H1 (cell line): ENCODE measurements around the gene ABCC4. TPM values are rescaled to one million over a fixed set of nuclear protein-coding genes. Genes with fewer than 3 reads are reported as not detected.

Experiments used
- CTCF ChIA-PET: fragments of 300-600 bp; sonication (Branson Sonifier 250); formaldehyde crosslinking; loops from one replicate; lab custom pipeline; 2021; ENCODE audit not compliant: partially characterized antibody; lab: Charles Lee
- POLR2A ChIA-PET: fragments of 300-600 bp; sonication (Branson Sonifier 250); formaldehyde crosslinking; loops from one replicate; lab custom pipeline; 2021; ENCODE audit warnings: inconsistent platforms; ENCODE audit not compliant: partially characterized antibody; lab: Charles Lee
- DNase-seq, 2 experiments: peaks; one replicate each; pipeline versions ENCODE4 v3.0.0 to v3.0.0-alpha.2; 2010 to 2022; ENCODE audit warnings: low spot score in 2 of 2, low read depth in 1 of 2, mixed read lengths in 1 of 2
- FAIRE-seq: peaks from 2 replicates; lab custom pipeline; 2011; peaks lifted over from hg19 to GRCh38; lab: Jason Lieb, UNC
- H2AFZ ChIP-seq: 2 replicates; pipeline ENCODE4 v1.8.1; 2012; ENCODE audit warnings: low read length, inconsistent platforms
- H2AK5ac ChIP-seq: 2 replicates; pipeline ENCODE4 v1.6.1; 2013; ENCODE audit warnings: low read depth, low read length
- H2BK120ac ChIP-seq: replicated peaks from 2 replicates; pipeline ENCODE3; 2013; ENCODE audit warnings: low read depth, low read length, inconsistent platforms
- H2BK12ac ChIP-seq: 2 replicates; pipeline ENCODE4 v1.6.1; 2013; ENCODE audit warnings: low read depth, low read length
- H2BK15ac ChIP-seq: 2 replicates; pipeline ENCODE4 v1.6.1; 2013; ENCODE audit warnings: low read length
- H2BK20ac ChIP-seq: 2 replicates; pipeline ENCODE4 v1.6.1; 2013; ENCODE audit warnings: low read length
- H2BK5ac ChIP-seq: 2 replicates; pipeline ENCODE4 v1.6.1; 2013; ENCODE audit warnings: low read depth, low read length
- H3K14ac ChIP-seq: 2 replicates; pipeline ENCODE4 v1.6.1; 2013; ENCODE audit warnings: inconsistent platforms; ENCODE audit not compliant: insufficient read length
- H3K18ac ChIP-seq: 2 replicates; pipeline ENCODE4 v1.6.1; 2013; ENCODE audit warnings: low read length; ENCODE audit errors: extremely low read depth
- H3K23ac ChIP-seq: 2 replicates; pipeline ENCODE4 v1.6.1; 2013; ENCODE audit warnings: inconsistent platforms; ENCODE audit not compliant: insufficient read length
- H3K23me2 ChIP-seq: 2 replicates; pipeline ENCODE4 v1.6.1; 2013; ENCODE audit warnings: low read depth, low read length
- H3K27ac ChIP-seq: 2 replicates; pipeline ENCODE4 v1.6.1; 2011; ENCODE audit warnings: low read depth, low read length, inconsistent platforms
- H3K27me3 ChIP-seq, 4 experiments: replicated peaks in 1 of 4; 1 replicate in 1 of 4; 2 replicates in 3 of 4; pipeline versions ENCODE4 v1.6.1 to v1.8.1; 2011 to 2013; ENCODE audit warnings: low read length in 3 of 4, mild to moderate bottlenecking in 3 of 4, inconsistent platforms in 2 of 4, mixed read lengths in 2 of 4, moderate library complexity in 1 of 4; ENCODE audit not compliant: control insufficient read depth in 3 of 4, insufficient read depth in 3 of 4; ENCODE audit errors: extremely low read depth in 1 of 4
- H3K36me3 ChIP-seq, 4 experiments: 2 replicates each; pipeline versions ENCODE4 v1.6.1 to v1.8.1; 2011 to 2013; ENCODE audit warnings: mild to moderate bottlenecking in 4 of 4, low read length in 3 of 4, moderate library complexity in 2 of 4, control low read depth in 1 of 4, inconsistent platforms in 1 of 4; ENCODE audit not compliant: insufficient read depth in 4 of 4, control insufficient read depth in 2 of 4
- H3K4ac ChIP-seq: replicated peaks from 2 replicates; pipeline ENCODE3; 2013; ENCODE audit warnings: low read length, low read depth, mixed read lengths, inconsistent platforms; ENCODE audit not compliant: insufficient read length
- H3K4me1 ChIP-seq, 4 experiments: replicated peaks in 1 of 4; 1 replicate in 1 of 4; 2 replicates in 3 of 4; pipeline versions ENCODE4 v1.6.1 to v1.8.1; 2011 to 2013; ENCODE audit warnings: low read length in 3 of 4, inconsistent platforms in 2 of 4, mixed read lengths in 1 of 4; ENCODE audit not compliant: insufficient read depth in 4 of 4, control insufficient read depth in 3 of 4
- H3K4me2 ChIP-seq, 2 experiments: 2 replicates each; pipeline versions ENCODE4 v1.6.1 to v1.8.1; 2011 to 2013; ENCODE audit warnings: low read depth in 2 of 2, low read length in 2 of 2, control low read depth in 1 of 2, inconsistent platforms in 1 of 2, mild to moderate bottlenecking in 1 of 2; ENCODE audit not compliant: insufficient read depth in 1 of 2
- H3K4me3 ChIP-seq, 4 experiments: fragments of 200-600, 300-600 bp in 1 of 4; sonication (generic), shearing (Covaris generic), sonication (Bioruptor Twin) in 1 of 4; 2 replicates each; pipeline versions ENCODE4 v1.5.1 to v1.8.1; 2011 to 2016; ENCODE audit warnings: low read length in 4 of 4, low read depth in 3 of 4, control low read depth in 2 of 4, inconsistent platforms in 2 of 4, mild to moderate bottlenecking in 2 of 4, mixed read lengths in 1 of 4, moderate library complexity in 1 of 4; ENCODE audit not compliant: insufficient read depth in 2 of 4; ENCODE audit errors: extremely low read depth in 1 of 4
- H3K56ac ChIP-seq: replicated peaks from 2 replicates; pipeline ENCODE3; 2013; ENCODE audit warnings: low read depth, mild to moderate bottlenecking, mixed read lengths, low read length, inconsistent platforms; ENCODE audit not compliant: insufficient read length
- H3K79me1 ChIP-seq: 2 replicates; pipeline ENCODE4 v1.6.1; 2013; ENCODE audit warnings: low read depth, low read length, control low read depth
- H3K79me2 ChIP-seq, 2 experiments: 2 replicates each; pipeline versions ENCODE4 v1.6.1 to v1.8.1; 2012 to 2013; ENCODE audit warnings: low read length in 2 of 2, mild to moderate bottlenecking in 2 of 2, inconsistent platforms in 1 of 2; ENCODE audit not compliant: insufficient read depth in 2 of 2, control insufficient read depth in 1 of 2
- H3K9ac ChIP-seq, 4 experiments: replicated peaks in 1 of 4; 1 replicate in 1 of 4; 2 replicates in 3 of 4; pipeline versions ENCODE4 v1.6.1 to v1.8.1; 2011 to 2013; ENCODE audit warnings: low read depth in 3 of 4, low read length in 3 of 4, control low read depth in 2 of 4, mild to moderate bottlenecking in 2 of 4, moderate library complexity in 2 of 4, inconsistent platforms in 1 of 4; ENCODE audit errors: extremely low read depth in 1 of 4
- H3K9me3 ChIP-seq, 2 experiments: 2 replicates each; pipeline versions ENCODE4 v1.6.1 to v1.8.1; 2012 to 2013; ENCODE audit warnings: mild to moderate bottlenecking in 2 of 2, moderate library complexity in 2 of 2, control low read depth in 1 of 2, inconsistent platforms in 1 of 2, low read depth in 1 of 2, low read length in 1 of 2, mixed read lengths in 1 of 2; ENCODE audit not compliant: insufficient read depth in 2 of 2
- H4K20me1 ChIP-seq, 2 experiments: replicated peaks in 1 of 2; 2 replicates each; pipeline versions ENCODE3 to v1.8.1; 2011 to 2013; ENCODE audit warnings: inconsistent platforms in 2 of 2, low read length in 2 of 2, mild to moderate bottlenecking in 1 of 2; ENCODE audit not compliant: insufficient read depth in 2 of 2, control insufficient read depth in 1 of 2
- H4K5ac ChIP-seq: 2 replicates; pipeline ENCODE4 v1.6.1; 2013; ENCODE audit warnings: low read length, low read depth, mixed read lengths, inconsistent platforms; ENCODE audit not compliant: insufficient read length
- H4K8ac ChIP-seq: 2 replicates; pipeline ENCODE4 v1.8.0; 2013; ENCODE audit warnings: mild to moderate bottlenecking, moderate library complexity, low read length, inconsistent platforms; ENCODE audit not compliant: insufficient read depth; ENCODE audit errors: extremely low read depth
- H4K91ac ChIP-seq: replicated peaks from 2 replicates; pipeline ENCODE3; 2013; ENCODE audit warnings: low read length, mixed read lengths, inconsistent platforms; ENCODE audit not compliant: insufficient read length
- ATF2 ChIP-seq: IDR thresholded peaks from 2 replicates; pipeline ENCODE4 v1.6.1; 2012; ENCODE audit warnings: low read length, inconsistent platforms
- CBX5 ChIP-seq: fragments of 300-800, 300-1000 bp; sonication (generic); IDR thresholded peaks from 2 replicates; pipeline ENCODE4 v1.7.1; 2016; ENCODE audit warnings: antibody characterized with exemption, low read length, low read depth
- KDM4A ChIP-seq: IDR thresholded peaks from one replicate; pipeline ENCODE4 v1.7.1; 2012; ENCODE audit warnings: low read depth, mild to moderate bottlenecking, moderate library complexity, low read length, inconsistent platforms; ENCODE audit not compliant: severe bottlenecking
- NANOG ChIP-seq: IDR thresholded peaks from 2 replicates; pipeline ENCODE4 v1.6.1; 2011; ENCODE audit warnings: low read length, low read depth, mild to moderate bottlenecking, inconsistent platforms; ENCODE audit not compliant: insufficient read depth, poor library complexity, severe bottlenecking
- POLR2A ChIP-seq, 2 experiments: IDR thresholded peaks; 1 replicate in 1 of 2; 2 replicates in 1 of 2; pipeline ENCODE4 v1.6.1; 2011; ENCODE audit warnings: low read depth in 2 of 2, low read length in 2 of 2, mild to moderate bottlenecking in 2 of 2; ENCODE audit errors: control extremely low read depth in 1 of 2
- SIX5 ChIP-seq: IDR thresholded peaks from 2 replicates; pipeline ENCODE4 v1.6.1; 2011; ENCODE audit warnings: mild to moderate bottlenecking, low read depth, low read length
- YY1 ChIP-seq: IDR thresholded peaks from 2 replicates; pipeline ENCODE4 v1.6.1; 2011; ENCODE audit warnings: low read depth, mild to moderate bottlenecking, low read length
- WGBS, 2 experiments: shearing (Covaris generic) in 1 of 2; methylation state at CpG; one replicate each; pipeline versions ENCODE4 v1.1.6 to v1.1.7; 2013 to 2015; ENCODE audit warnings: low lambda C conversion rate in 2 of 2, mixed read lengths in 2 of 2, inconsistent platforms in 1 of 2, low coverage in 1 of 2, missing lambda C conversion rate in 1 of 2; ENCODE audit not compliant: insufficient replicate concordance in 2 of 2, insufficient coverage in 1 of 2, insufficient read length in 1 of 2; ENCODE audit errors: extremely low coverage in 1 of 2, missing lambda C conversion rate in 1 of 2; 5-methylcytosine and 5-hydroxymethylcytosine counted together
- polyA plus RNA-seq, 7 experiments: library from polyadenylated mRNA; depleted of rRNA in 3 of 7; stranded (reverse) in 5 of 7; unstranded in 2 of 7; fragments of >200 nt in 5 of 7; fragments of 200-250 nt in 2 of 7; gene quantifications; 1 replicate in 5 of 7; 2 replicates in 1 of 7; 4 replicates in 1 of 7; pipeline versions ENCODE4 v1.2.1 to v1.2.3, GENCODE V29; 2011 to 2013; ENCODE audit warnings: missing spikeins in 2 of 7, mixed read lengths in 2 of 7
- total RNA-seq: library from RNA; stranded (reverse); fragmentation: NEBNext Ultra II Directional; extraction: Animal tissue kit (Norgen Biotek cat#: 25700); gene quantifications from 2 replicates; pipeline ENCODE4 v1.2.1, GENCODE V29; 2021

ABCC4 gene
- total and polyA plus RNA-seq, 2 of the 8 experiments (the other 6 are each of a cell fraction or from before 2014, with no cell fraction given), result 4.0 to 14.1 TPM

- Histone ChIP-seq H2BK12ac (no peak overlapping the region), H3K23me2 (no peaks in the 10 kb centered on the region), H2AK5ac (no peak overlapping the region), H3K27ac (no peak overlapping the region), H4K20me1 (no peaks in the 10 kb centered on the region), H3K4me3 (no peak overlapping the region), H4K91ac (no peak overlapping the region), H2AFZ (no peak overlapping the region), H4K5ac (no peak overlapping the region), H3K4me2 (no peak overlapping the region), H3K9me3 (peaks cover 0 to 3% of the 10 kb centered on the region in 2 experiments; a peak in 1 of 4 replicates), H3K4ac (no peak overlapping the region), H3K27me3 (no peaks in the 10 kb centered on the region), H3K56ac (no peak overlapping the region), H3K79me2 (no peaks in the 10 kb centered on the region), H4K8ac (no peak overlapping the region), H3K9ac (no peak overlapping the region), H3K4me1 (no peaks in the 10 kb centered on the region; a peak in 1 of 7 replicates), H3K79me1 (no peaks in the 10 kb centered on the region), H3K18ac (no peak overlapping the region), H2BK120ac (no peak overlapping the region), H3K36me3 (no peaks in the 10 kb centered on the region), H2BK15ac (no peak overlapping the region), H3K23ac (no peak overlapping the region), H3K14ac (no peak overlapping the region), H2BK20ac (no peak overlapping the region), H2BK5ac (no peak overlapping the region)
- CTCF ChIA-PET, result no interaction called here
- FAIRE-seq (no peak), DNase-seq (no peak)
- 97% methylated on average over 2 of the region's 2 CpGs; no CpG with 5 or more reads in 1 of the 2 experiments for WGBS, 2 experiments
- POLR2A ChIA-PET, result interaction anchor here (0.6 kb wide), 1 partner anchor 97 kb away, joined by 3 read pairs; no protein-coding TSS in a partner anchor
- no peak for TF ChIP-seq CBX5
- TF ChIP-seq YY1, result no peak
- TF ChIP-seq KDM4A, result no peak
- TF ChIP-seq ATF2, result no peak
- no peak for TF ChIP-seq NANOG
- no peak for TF ChIP-seq POLR2A (IDR thresholded peaks at IDR 0.05; ENCODE audit: control extremely low read depth in 1 of 2, low read depth in 2 of 2, low read length in 2 of 2)
- TF ChIP-seq SIX5, result no peak
Observed at GRCh38 chr13:95098916-95099315, 202.3 kb downstream of the ABCC4 start.
